GM18526 (cell line): ENCODE data around the gene GGCX.

Source experiments
- POLR2A ChIP-seq: IDR thresholded peaks from 3 replicates; pipeline ENCODE4 v1.6.1; 2011; ENCODE audit not compliant: insufficient read length; ENCODE audit errors: extremely low read depth

GGCX gene

DNA sequence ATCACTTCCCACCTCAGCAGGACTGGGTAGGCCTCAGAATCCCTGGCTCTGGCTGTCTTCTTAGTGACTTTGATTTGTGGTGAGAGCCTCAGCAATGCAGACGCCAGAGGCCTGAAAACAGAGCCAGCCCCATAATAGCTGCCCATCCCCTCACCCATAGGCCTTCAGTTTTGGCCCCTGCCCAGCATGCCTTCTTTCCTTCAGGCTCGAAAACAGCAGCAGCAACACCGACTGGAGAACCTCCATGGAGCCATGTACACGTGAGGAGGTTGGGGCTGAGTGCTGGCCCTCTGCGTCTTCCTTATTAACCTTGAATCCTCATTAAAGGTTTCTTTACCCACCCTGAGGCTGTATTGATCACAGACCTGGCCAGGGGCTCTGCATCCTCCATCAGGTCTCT lies 35.9 kb upstream of the GGCX start:
- TF ChIP-seq POLR2A = no peak

DNA sequence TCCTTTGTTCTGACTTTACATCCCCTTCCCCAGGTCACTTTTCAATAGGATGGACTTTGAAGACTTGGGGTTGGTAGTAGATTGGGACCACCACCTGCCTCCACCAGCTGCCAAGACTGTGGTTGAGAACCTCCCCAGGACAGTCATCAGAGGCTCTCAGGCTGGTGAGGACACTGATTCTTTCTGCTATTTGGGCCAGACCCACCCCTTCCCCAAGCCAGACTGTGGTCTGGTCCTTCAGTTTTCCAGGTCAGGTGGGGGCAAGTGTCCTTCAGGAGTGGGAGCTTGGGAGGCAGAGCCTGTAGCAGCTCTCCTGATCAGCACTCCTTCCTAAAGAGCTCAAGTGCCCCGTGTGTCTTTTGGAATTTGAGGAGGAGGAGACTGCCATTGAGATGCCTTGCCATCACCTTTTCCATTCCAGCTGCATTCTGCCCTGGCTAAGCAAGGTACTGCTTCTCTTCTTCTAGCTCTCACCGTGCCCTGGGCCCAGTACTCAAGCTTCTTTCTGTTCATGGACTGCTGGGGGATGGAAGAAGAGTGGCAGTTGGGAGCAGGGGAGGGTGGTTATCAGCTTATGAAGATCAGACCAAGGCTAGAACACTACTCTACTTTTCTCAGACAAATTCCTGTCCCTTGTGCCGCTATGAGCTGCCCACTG lies 35.3 kb upstream of the GGCX start:
- TF ChIP-seq POLR2A = no peak

- TF ChIP-seq POLR2A = no peak
Measured at GRCh38 chr2:85596026-85596333, 34.7 kb upstream of the GGCX start.

DNA sequence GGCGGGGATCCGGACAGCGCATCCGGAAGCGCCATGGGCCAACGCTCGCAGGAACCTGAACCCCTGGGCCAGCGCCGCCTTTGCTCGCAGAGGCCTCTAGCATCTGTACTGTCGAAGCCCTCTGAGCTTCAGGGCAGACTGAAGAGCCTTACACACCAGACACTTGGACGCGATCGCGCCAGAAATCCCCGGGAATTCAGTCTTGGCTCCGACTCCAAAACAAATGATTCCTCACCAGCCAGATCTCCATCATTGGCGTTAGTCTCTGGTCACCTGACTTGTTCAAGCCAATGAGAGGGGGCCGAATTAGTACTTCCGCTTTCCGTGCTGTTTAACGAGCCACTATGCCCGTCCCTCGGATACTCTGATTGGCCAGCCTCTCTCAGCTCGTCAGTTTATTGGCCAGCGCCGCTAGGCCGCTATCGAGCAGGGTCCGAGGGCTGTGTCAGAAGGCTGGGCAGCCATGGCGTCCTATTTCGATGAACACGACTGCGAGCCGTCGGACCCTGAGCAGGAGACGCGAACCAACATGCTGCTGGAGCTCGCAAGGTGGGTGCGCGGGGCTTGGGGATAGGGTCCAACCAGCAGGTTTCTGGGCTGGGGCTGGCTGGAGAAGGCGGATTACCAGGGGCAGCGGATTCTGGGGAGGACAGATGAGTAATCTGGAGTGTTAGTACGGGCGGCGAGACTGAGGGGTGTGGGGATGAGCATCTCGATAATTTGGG lies 34.2 kb upstream of the GGCX start, which contains the start of gene RNF181:
Gene RNF181, plus strand, starts transcription at position 445 of the 725 bp plus-strand sequence. Its CDS starts 19 bp downstream, at position 464.
- peak; percentile 87 for TF ChIP-seq POLR2A

GRCh38 chr2:85594715-85595300 lies 33.5 kb upstream of the GGCX start:
- no peak for TF ChIP-seq POLR2A

GRCh38 chr2:85593023-85593422 lies 31.7 kb upstream of the GGCX start:
- TF ChIP-seq POLR2A = no peak

- no peak for TF ChIP-seq POLR2A
Measured at GRCh38 chr2:85591563-85591962, 30.3 kb upstream of the GGCX start.

DNA sequence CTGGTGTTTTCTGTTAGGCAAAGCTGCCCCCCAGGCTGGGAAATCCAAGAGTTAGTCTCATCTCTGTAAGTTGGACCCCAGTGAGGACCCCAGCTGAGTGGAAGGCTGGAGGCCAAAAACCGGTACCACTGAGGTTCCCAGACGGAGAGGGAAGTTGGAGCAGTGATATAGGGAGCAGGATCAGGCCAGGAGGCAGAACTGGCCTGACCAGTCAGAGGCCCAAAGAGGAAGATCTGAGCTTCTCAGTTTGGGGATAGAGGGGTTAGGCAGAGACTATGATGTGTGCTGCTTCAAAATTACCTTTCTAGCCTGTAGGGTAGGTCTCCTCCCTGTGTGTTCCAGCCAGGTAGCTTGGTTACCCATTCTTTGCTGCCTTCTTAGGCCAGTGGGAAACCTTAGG lies 29.7 kb upstream of the GGCX start:
- no peak for TF ChIP-seq POLR2A

- TF ChIP-seq POLR2A = no peak
Measured at GRCh38 chr2:85589982-85590791, 28.9 kb upstream of the GGCX start.

- TF ChIP-seq POLR2A = no peak
Measured at GRCh38 chr2:85589181-85589580, 27.9 kb upstream of the GGCX start.

DNA sequence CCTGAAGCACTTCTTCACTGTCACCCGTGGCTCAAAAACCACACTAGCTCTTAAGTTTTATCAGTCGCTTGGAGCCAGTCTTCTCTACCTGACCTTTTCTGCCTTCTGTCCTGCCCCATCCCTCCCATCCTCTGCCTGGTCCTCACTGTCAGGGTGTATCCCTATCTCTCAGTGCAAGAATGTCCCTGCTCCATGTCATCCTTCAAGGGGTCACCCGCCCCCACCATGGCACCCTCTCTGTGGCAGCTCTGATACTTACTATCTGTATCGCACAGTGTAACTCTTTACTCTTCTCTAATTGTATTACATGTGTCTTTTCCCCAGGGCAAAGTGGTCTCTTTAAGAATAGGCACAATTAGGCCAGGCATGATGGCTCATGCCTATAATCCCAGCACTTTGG lies 27.4 kb upstream of the GGCX start:
- no peak for TF ChIP-seq POLR2A

DNA sequence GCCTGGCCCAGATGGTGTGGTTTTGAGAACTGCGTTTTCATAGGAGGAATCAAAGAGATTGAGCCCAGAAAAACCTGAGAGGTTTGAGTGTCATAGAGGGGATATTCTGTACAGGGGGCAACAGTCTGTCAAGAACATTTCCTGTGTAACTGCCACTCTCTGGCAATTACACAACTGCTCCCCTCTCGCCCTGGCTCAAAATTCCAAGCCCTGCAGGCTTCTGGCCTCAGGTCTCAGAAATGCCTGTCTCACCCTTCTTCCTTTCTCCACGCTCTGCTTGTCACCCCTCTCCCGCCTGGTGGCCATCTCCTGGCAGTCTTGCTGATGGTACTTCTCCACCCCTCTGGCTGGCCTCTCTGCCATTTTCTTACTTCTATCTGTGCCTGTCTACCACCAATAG lies 26.9 kb upstream of the GGCX start:
- no peak for TF ChIP-seq POLR2A

DNA sequence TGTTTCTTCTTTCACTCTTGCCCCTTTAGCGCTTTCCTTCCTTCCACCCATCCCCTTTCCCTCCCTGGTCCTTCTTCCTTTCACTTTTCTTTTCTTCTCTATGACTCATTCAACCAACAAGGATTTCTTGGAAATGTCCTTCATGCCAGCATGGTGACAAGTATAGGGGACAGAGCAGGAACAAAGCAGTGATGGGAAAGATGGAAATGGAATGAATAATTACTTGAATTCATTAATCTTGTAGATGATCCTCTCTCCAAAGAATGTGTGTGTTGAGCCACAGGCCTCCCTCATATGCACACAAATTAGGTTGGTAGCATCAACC lies 24.4 kb upstream of the GGCX start:
- no peak for TF ChIP-seq POLR2A

- no peak for TF ChIP-seq POLR2A
Measured at GRCh38 chr2:85584857-85585780, 23.8 kb upstream of the GGCX start.

DNA sequence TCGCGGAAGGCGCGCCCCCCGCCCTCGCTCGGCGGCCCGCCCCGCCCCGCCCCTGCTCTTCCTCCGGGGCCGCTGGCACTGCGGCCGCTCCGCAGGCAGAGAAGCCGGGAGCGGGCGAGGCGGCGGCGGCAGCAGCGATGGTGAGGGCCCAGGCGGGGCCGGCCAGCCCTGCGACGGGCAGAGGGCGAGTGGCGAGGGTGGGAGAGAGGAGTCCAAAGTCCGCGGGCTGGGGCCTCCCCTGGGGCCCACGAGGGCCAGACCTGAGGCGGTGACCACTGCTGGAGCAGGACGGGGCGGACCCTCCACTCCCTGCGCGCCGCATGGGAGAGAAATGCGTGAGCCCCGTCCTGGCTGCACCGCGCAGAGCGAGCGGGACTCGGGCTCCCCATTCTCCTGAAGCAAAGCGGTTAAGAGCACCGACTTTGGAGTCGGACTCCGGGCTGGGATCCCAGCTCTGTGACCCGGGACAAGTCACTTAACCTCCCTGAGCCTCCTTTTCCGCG lies 23.1 kb upstream of the GGCX start, which contains the start of gene VAMP5:
Gene VAMP5, plus strand, starts transcription at position 78 of the 503 bp plus-strand sequence. Its CDS starts 60 bp downstream, at position 138.
- no peak for TF ChIP-seq POLR2A
